IPS-11a (cell line): ENCODE results near the gene SMIM5.
"Not testable (repeated sequence)": the region's sequence is repeated elsewhere in the genome, so short reads cannot be mapped to it uniquely, and the experiment has no call there.

ENCODE experiments used
- H3K4me3 ChIP-seq: one replicate; pipeline ENCODE4 v1.5.1; 2013; ENCODE audit warnings: low read depth, low read length, control low read depth

The SMIM5 gene

GRCh38 chr17:75632863-75633485 lies at the start of gene SMIM5:
TSS of gene SMIM5 (plus strand) at chr17:75633434. CDS start at chr17:75640202, 6,768 bp downstream.
- no peak within 1 kb of the TSS for H3K4me3 ChIP-seq

GRCh38 chr17:75584849-75585175 lies 48.4 kb upstream of the SMIM5 start:
- no peak overlapping the region for H3K4me3 ChIP-seq

- H3K4me3 ChIP-seq = peak within 1 kb of the TSS; percentile 33
Measured at GRCh38 chr17:75587675-75588595, 45.3 kb upstream of the SMIM5 start, which contains the start of gene MYO15B. TSS of gene MYO15B (plus strand) at chr17:75587800. CDS start at chr17:75588058, 258 bp downstream.

GRCh38 chr17:75588596-75589011 lies 44.6 kb upstream of the SMIM5 start:
- peak overlapping the region; percentile 33 for H3K4me3 ChIP-seq

GRCh38 chr17:75589012-75589918 lies 44.0 kb upstream of the SMIM5 start:
- peak overlapping the region; percentile 33 for H3K4me3 ChIP-seq

- no peak overlapping the region for H3K4me3 ChIP-seq
Measured at GRCh38 chr17:75589919-75590303, 43.3 kb upstream of the SMIM5 start.

GRCh38 chr17:75590314-75590761 lies 42.9 kb upstream of the SMIM5 start:
- no peak overlapping the region for H3K4me3 ChIP-seq

- no peak overlapping the region for H3K4me3 ChIP-seq
Measured at GRCh38 chr17:75590849-75591721, 42.1 kb upstream of the SMIM5 start.

GRCh38 chr17:75591722-75592302 lies 41.4 kb upstream of the SMIM5 start:
- no peak overlapping the region for H3K4me3 ChIP-seq

- H3K4me3 ChIP-seq = no peak overlapping the region
Measured at GRCh38 chr17:75592348-75593020, 40.8 kb upstream of the SMIM5 start.

- not testable (repeated sequence) for H3K4me3 ChIP-seq
Measured at GRCh38 chr17:75593430-75593829, 39.8 kb upstream of the SMIM5 start.

- H3K4me3 ChIP-seq = no peak overlapping the region
Measured at GRCh38 chr17:75594499-75595283, 38.5 kb upstream of the SMIM5 start.

GRCh38 chr17:75595284-75595919 lies 37.8 kb upstream of the SMIM5 start:
- no peak overlapping the region for H3K4me3 ChIP-seq

GRCh38 chr17:75595920-75596313 lies 37.3 kb upstream of the SMIM5 start:
- no peak overlapping the region for H3K4me3 ChIP-seq

GRCh38 chr17:75596320-75597087 lies 36.7 kb upstream of the SMIM5 start:
- H3K4me3 ChIP-seq = no peak overlapping the region

GRCh38 chr17:75601057-75601987 lies 31.9 kb upstream of the SMIM5 start:
- no peak overlapping the region for H3K4me3 ChIP-seq
